ENCODE results near the gene ANK3.

The ANK3 gene

DNA sequence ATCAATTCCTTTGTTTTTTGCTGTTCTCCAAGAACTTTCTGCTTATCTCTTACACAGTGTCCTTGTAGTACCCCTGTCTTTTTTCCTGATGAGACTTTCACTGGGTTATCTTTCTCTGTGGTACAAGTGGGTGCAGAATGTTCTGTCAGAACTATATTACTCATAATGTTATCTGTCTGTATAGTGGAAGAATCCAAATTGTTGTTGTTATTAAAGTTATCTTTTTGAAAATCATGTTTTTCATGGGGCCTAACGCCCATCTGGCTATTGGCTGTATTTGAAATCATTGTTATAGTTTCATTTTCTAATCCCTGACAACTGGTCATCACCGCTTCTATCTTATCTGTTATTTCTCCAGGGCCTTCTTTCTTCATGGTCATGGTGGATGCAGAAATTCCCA lies 320.4 kb downstream of the ANK3 start:
- no peak for DNase-seq
- Histone ChIP-seq H3K27me3 (replicated peaks; ENCODE audit: insufficient read depth, low read length) (no peaks in the 10 kb centered on the region), H3K36me3 (replicated peaks; ENCODE audit: insufficient read depth, low read length) (no peaks in the 10 kb centered on the region), H3K27ac (ENCODE audit: low read length) (no peak overlapping the region), H4K20me1 (ENCODE audit: insufficient read depth, low read length) (no peaks in the 10 kb centered on the region), H3K9me3 (replicated peaks; ENCODE audit: insufficient read depth, low read length) (no peaks in the 10 kb centered on the region), H3K9ac (ENCODE audit: low read length) (no peak overlapping the region), H3F3A (ENCODE audit: insufficient read depth, low read length) (peaks cover 8% of the 10 kb centered on the region; the same call in 1 of the 2 replicates), H3K4me1 (ENCODE audit: low read length) (peaks cover 9% of the 10 kb centered on the region), H2AFZ (ENCODE audit: low read length) (no peak overlapping the region), H3K4me3 (ENCODE audit: low read length) (no peak overlapping the region), H3K4me2 (ENCODE audit: low read depth, low read length) (no peak overlapping the region), H3K9me2 (replicated peaks; ENCODE audit: insufficient read depth, low read length) (no peaks in the 10 kb centered on the region), H3K79me2 (ENCODE audit: low read length) (no peaks in the 10 kb centered on the region)
- TF ChIP-seq EZH2phosphoT487 (IDR thresholded peaks at IDR 0.05; ENCODE audit: low read length): no peak

DNA sequence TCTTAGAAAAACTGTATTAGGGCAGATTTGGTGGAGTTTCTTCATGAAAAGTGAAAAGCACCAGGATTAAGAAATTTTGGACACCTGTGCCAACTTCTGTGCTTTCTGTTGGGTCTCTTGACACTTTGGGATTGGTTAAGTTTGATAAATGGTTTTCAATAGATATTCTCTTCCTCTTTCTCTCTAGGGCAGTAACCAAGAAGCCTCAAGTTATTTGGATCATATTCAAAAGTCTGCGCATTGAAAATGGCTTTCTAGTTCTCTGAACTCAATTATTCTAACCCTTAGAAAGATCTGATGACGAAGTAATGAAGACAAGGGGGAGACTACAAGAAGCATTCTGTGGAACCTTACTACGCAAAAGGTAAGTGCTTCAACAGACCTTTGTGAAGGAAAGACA lies 339.3 kb downstream of the ANK3 start:
- no peaks in the 10 kb centered on the region for H3K36me3 ChIP-seq (replicated peaks; ENCODE audit: insufficient read depth, low read length)
- H3K4me3 ChIP-seq (ENCODE audit: low read length): no peak overlapping the region
- no peaks in the 10 kb centered on the region for H3K9me2 ChIP-seq (replicated peaks; ENCODE audit: insufficient read depth, low read length)
- H3K27ac ChIP-seq (ENCODE audit: low read length): no peak overlapping the region
- no peaks in the 10 kb centered on the region; the same call in 1 of the 2 replicates for H3K9me3 ChIP-seq (replicated peaks; ENCODE audit: insufficient read depth, low read length)
- H2AFZ ChIP-seq (ENCODE audit: low read length): no peak overlapping the region
- TF ChIP-seq, protein P1, sequence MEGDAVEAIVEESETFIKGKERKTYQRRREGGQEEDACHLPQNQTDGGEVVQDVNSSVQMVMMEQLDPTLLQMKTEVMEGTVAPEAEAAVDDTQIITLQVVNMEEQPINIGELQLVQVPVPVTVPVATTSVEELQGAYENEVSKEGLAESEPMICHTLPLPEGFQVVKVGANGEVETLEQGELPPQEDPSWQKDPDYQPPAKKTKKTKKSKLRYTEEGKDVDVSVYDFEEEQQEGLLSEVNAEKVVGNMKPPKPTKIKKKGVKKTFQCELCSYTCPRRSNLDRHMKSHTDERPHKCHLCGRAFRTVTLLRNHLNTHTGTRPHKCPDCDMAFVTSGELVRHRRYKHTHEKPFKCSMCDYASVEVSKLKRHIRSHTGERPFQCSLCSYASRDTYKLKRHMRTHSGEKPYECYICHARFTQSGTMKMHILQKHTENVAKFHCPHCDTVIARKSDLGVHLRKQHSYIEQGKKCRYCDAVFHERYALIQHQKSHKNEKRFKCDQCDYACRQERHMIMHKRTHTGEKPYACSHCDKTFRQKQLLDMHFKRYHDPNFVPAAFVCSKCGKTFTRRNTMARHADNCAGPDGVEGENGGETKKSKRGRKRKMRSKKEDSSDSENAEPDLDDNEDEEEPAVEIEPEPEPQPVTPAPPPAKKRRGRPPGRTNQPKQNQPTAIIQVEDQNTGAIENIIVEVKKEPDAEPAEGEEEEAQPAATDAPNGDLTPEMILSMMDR (IDR thresholded peaks at IDR 0.05; ENCODE audit: low read length): no peak
- TF ChIP-seq EZH2phosphoT487 (IDR thresholded peaks at IDR 0.05; ENCODE audit: low read length) (no peak), EZH2 (optimal IDR thresholded peaks at IDR 0.05; ENCODE audit: low read depth, low read length) (no peak)
- no peaks in the 10 kb centered on the region for H3K79me2 ChIP-seq (ENCODE audit: low read length)
- H3F3A ChIP-seq (ENCODE audit: insufficient read depth, low read length): no peaks in the 10 kb centered on the region
- DNase-seq: no peak
- no peaks in the 10 kb centered on the region for H3K4me1 ChIP-seq (ENCODE audit: low read length)
- H4K20me1 ChIP-seq (ENCODE audit: insufficient read depth, low read length): no peaks in the 10 kb centered on the region
- H3K4me2 ChIP-seq (ENCODE audit: low read depth, low read length): no peak overlapping the region
- no peak overlapping the region for H3K9ac ChIP-seq (ENCODE audit: low read length)
- H3K27me3 ChIP-seq (replicated peaks; ENCODE audit: insufficient read depth, low read length): no peaks in the 10 kb centered on the region

DNA sequence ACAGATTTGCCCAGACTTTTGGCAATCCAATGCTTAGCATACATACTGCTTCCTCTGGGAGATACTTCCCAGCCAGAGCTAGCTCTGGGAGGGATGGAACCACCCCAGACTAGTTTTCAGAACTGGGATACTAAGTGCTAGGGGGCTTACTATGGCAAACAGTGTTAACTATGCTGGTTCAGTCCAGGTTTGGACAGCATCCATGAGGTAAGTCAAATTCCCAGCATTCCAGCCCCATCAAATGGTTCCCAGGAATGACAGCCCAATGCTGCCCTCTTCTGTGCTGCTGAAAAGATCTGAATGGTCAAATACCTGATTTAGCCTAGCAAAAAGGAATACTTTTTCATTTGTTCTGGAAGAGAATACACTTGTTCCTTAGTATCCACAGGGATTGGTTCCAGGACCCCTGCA lies 341.6 kb downstream of the ANK3 start:
- no peaks in the 10 kb centered on the region for H3K9me2 ChIP-seq (replicated peaks; ENCODE audit: insufficient read depth, low read length)
- H3K36me3 ChIP-seq (replicated peaks; ENCODE audit: insufficient read depth, low read length): no peaks in the 10 kb centered on the region
- H3K27ac ChIP-seq (ENCODE audit: low read length): no peak overlapping the region
- no peaks in the 10 kb centered on the region for H4K20me1 ChIP-seq (ENCODE audit: insufficient read depth, low read length)
- H3F3A ChIP-seq (ENCODE audit: insufficient read depth, low read length): no peaks in the 10 kb centered on the region
- H3K4me3 ChIP-seq (ENCODE audit: low read length): no peak overlapping the region
- DNase-seq: no peak
- TF ChIP-seq EZH2 (optimal IDR thresholded peaks at IDR 0.05; ENCODE audit: low read depth, low read length) (no peak), EZH2phosphoT487 (IDR thresholded peaks at IDR 0.05; ENCODE audit: low read length) (no peak)
- TF ChIP-seq, protein P1 (IDR thresholded peaks at IDR 0.05; ENCODE audit: low read length): no peak
- H3K4me1 ChIP-seq (ENCODE audit: low read length): no peaks in the 10 kb centered on the region
- no peaks in the 10 kb centered on the region for H3K27me3 ChIP-seq (replicated peaks; ENCODE audit: insufficient read depth, low read length)
- H3K79me2 ChIP-seq (ENCODE audit: low read length): no peaks in the 10 kb centered on the region
- H3K9me3 ChIP-seq (replicated peaks; ENCODE audit: insufficient read depth, low read length): no peaks in the 10 kb centered on the region; the same call in 1 of the 2 replicates
- no peak overlapping the region for H3K4me2 ChIP-seq (ENCODE audit: low read depth, low read length)
- H2AFZ ChIP-seq (ENCODE audit: low read length): no peak overlapping the region
- H3K9ac ChIP-seq (ENCODE audit: low read length): no peak overlapping the region

DNA sequence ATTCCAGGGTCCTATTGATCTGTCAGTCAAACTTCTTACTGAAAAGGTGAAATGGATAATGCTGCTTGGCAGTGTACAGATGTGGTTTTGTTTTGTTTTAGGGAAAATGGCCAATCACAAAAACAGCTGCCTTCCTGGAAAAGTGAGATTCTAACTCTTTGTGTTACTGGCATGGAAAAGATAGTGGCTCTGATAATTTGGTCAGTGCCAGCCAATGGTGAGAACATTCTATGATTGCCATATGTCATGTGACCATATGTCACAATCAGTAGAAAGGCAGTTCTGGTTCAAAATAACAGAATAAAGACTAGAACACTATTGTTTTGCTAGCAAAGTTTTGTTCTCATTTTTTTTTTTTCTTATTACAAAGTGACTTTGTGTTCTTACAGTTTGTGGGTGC lies 344.1 kb downstream of the ANK3 start:
- no peaks in the 10 kb centered on the region for H3K36me3 ChIP-seq (replicated peaks; ENCODE audit: insufficient read depth, low read length)
- H3F3A ChIP-seq (ENCODE audit: insufficient read depth, low read length): no peaks in the 10 kb centered on the region
- no peaks in the 10 kb centered on the region for H4K20me1 ChIP-seq (ENCODE audit: insufficient read depth, low read length)
- no peaks in the 10 kb centered on the region for H3K79me2 ChIP-seq (ENCODE audit: low read length)
- no peaks in the 10 kb centered on the region for H3K27me3 ChIP-seq (replicated peaks; ENCODE audit: insufficient read depth, low read length)
- H3K27ac ChIP-seq (ENCODE audit: low read length): no peak overlapping the region
- H3K9me3 ChIP-seq (replicated peaks; ENCODE audit: insufficient read depth, low read length): no peaks in the 10 kb centered on the region
- TF ChIP-seq EZH2phosphoT487 (IDR thresholded peaks at IDR 0.05; ENCODE audit: low read length) (no peak), EZH2 (optimal IDR thresholded peaks at IDR 0.05; ENCODE audit: low read depth, low read length) (no peak)
- H3K4me1 ChIP-seq (ENCODE audit: low read length): no peaks in the 10 kb centered on the region
- H2AFZ ChIP-seq (ENCODE audit: low read length): no peak overlapping the region
- no peaks in the 10 kb centered on the region for H3K9me2 ChIP-seq (replicated peaks; ENCODE audit: insufficient read depth, low read length)
- no peak overlapping the region for H3K4me2 ChIP-seq (ENCODE audit: low read depth, low read length)
- no peak overlapping the region for H3K9ac ChIP-seq (ENCODE audit: low read length)
- H3K4me3 ChIP-seq (ENCODE audit: low read length): no peak overlapping the region
- no peak for DNase-seq

All from MM.1S (cell line).